GM10248 (cell line): Measurements from ENCODE around the gene MCTP1.

Experiments
- CTCF ChIA-PET: fragments of 300-600 bp; sonication (Branson Sonifier 250); formaldehyde crosslinking; extraction: SDS; loops from one replicate; lab custom pipeline; 2021; ENCODE audit warnings: antibody characterized with exemption; lab: Yijun Ruan, JAX
- POLR2A ChIA-PET: fragments of 350-650 bp; sonication (Branson Sonifier 250); formaldehyde crosslinking; extraction: SDS; loops from one replicate; lab custom pipeline; 2020; ENCODE audit warnings: antibody characterized with exemption; lab: Yijun Ruan, JAX
- DNase-seq: peaks from one replicate; pipeline ENCODE4 v3.0.0; 2012; ENCODE audit errors: extremely low spot score
- CTCF ChIP-seq: IDR thresholded peaks from 2 replicates; pipeline ENCODE4 v1.5.1; 2012; ENCODE audit warnings: mild to moderate bottlenecking, low read depth; ENCODE audit errors: extremely low read depth, missing control alignments, control extremely low read depth

The MCTP1 gene

GRCh38 chr5:94771742-94772141 lies 513.2 kb downstream of the MCTP1 start:
- DNase-seq = no peak
- no peak for TF ChIP-seq CTCF
- ChIA-PET POLR2A (no interaction called here), CTCF (interaction anchor here (1.0 to 1.9 kb wide), 4 partner anchors 8 to 34 kb away, joined by 3 to 9 read pairs (median 4); no protein-coding TSS in a partner anchor)

DNA sequence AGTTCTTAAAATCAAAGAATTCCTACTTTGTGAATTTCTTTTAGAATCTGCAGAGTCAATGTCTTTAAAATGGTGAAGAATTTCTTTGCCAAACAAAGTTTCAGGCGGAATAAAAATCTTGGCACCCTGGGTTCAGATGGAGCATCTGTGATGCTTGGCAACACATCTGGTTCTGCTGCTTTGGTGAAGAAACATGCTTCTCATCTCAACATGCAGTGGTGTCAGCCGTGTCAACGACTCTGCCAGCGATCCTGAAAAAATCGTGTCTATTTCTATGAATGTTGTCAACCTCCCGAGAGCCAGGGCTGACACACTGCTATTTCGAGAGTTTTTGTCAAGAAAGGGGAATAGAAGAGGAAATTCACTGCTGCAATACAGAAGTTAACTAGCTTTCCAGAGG lies 514.9 kb downstream of the MCTP1 start:
- ChIA-PET CTCF (interaction anchor here (1.8 kb wide), 1 partner anchor 32 kb away, joined by 9 read pairs; no protein-coding TSS in a partner anchor), POLR2A (no interaction called here)
- no peak for DNase-seq
- TF ChIP-seq CTCF = no peak

GRCh38 chr5:94761786-94762185 lies 523.1 kb downstream of the MCTP1 start:
- ChIA-PET CTCF (interaction anchor here (1.6 to 4.6 kb wide), 2 partner anchors 10 to 24 kb away, joined by 3 to 17 read pairs; no protein-coding TSS in a partner anchor), POLR2A (no interaction called here)
- DNase-seq = no peak
- no peak for TF ChIP-seq CTCF

- POLR2A ChIA-PET = no interaction called here
- no peak for TF ChIP-seq CTCF
- CTCF ChIA-PET = interaction anchor here (0.9 to 4.6 kb wide), 3 partner anchors 9 to 23 kb away, joined by 3 to 17 read pairs (median 3); no protein-coding TSS in a partner anchor
- no peak for DNase-seq
Observed at GRCh38 chr5:94761055-94761454, 523.8 kb downstream of the MCTP1 start.

DNA sequence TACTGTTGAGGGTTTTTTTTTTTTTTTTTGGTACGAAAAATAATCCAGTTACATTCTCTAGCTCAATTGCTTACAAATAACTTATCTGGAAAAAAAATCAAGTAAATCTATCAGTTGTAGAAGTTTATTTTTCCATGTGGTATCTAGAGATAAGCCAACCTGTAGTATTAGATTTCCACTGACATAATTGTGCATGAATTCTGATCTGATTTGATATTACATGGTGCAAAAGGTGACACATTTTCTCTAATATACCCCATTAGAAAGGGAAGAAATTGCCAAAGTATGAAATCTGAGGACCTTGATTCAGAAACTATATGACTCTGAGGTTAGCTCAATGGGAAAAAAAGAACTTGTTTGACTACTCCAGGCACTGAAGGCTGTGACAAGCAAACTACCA lies 524.9 kb downstream of the MCTP1 start:
- CTCF ChIA-PET = interaction anchor here (0.9 kb wide), 1 partner anchor 16 kb away, joined by 3 read pairs; no protein-coding TSS in a partner anchor
- POLR2A ChIA-PET = interaction anchor here (0.6 kb wide), 1 partner anchor 871 kb away, joined by 8 read pairs; no protein-coding TSS in a partner anchor
- TF ChIP-seq CTCF = no peak
- no peak for DNase-seq

DNA sequence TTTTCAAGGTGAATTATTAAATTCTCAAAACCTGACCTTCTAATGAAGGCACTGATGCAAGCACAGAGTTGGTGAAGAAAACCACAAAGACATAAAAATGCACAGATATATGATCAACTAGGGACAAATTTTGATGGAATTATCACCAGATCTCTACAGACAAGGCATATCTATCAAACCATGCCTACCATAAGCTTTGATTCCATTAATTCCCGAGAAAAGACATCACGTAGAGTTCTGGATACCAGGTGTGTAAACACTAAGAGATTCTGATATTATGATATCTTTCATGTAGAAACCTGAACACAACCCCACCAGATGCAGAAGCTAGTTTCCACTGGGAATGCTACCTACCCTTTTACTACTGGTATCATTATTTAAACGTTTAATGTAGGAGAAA lies 525.9 kb downstream of the MCTP1 start:
- CTCF ChIA-PET = interaction anchor here (1.2 kb wide), 1 partner anchor 15 kb away, joined by 3 read pairs; no protein-coding TSS in a partner anchor
- no peak for DNase-seq
- TF ChIP-seq CTCF = no peak
- POLR2A ChIA-PET = no interaction called here
